SW480 (cell line): ENCODE measurements around the gene DQX1.

Experiments
- DNase-seq: peaks from one replicate; pipeline ENCODE4 v3.0.0-alpha.2; 2016; ENCODE audit warnings: low spot score

DQX1 gene

DNA sequence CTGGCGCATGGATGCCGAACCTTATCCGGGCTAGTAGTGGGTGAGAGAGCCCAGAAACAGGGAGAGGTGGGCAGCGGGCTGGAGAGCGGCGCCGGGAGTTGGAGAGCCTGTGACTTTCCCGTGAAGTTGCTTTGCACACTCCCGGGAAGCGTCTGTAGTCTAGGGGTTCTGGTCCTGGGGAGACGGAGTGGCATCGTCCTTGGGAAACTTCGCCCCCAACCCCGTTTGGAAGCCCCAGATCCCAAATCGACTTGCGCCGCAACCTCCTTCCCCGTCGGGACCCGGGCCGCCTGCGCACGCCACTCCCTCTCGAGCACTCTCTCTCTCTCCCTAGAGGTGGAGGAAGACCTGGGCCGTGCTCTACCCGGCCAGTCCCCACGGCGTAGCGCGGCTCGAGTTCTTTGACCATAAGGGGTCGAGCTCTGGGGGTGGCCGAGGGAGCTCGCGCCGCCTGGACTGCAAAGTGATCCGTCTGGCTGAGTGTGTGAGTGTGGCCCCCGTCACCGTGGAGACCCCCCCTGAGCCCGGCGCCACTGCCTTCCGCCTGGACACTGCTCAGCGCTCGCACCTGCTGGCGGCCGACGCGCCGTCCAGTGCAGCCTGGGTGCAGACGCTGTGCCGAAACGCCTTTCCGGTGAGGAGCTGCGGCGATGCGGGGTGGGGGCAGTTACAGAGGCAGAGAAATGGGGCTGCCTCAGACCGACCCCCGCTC is 28.9 kb upstream of the DQX1 start:
- peak; percentile 72 for DNase-seq

DNA sequence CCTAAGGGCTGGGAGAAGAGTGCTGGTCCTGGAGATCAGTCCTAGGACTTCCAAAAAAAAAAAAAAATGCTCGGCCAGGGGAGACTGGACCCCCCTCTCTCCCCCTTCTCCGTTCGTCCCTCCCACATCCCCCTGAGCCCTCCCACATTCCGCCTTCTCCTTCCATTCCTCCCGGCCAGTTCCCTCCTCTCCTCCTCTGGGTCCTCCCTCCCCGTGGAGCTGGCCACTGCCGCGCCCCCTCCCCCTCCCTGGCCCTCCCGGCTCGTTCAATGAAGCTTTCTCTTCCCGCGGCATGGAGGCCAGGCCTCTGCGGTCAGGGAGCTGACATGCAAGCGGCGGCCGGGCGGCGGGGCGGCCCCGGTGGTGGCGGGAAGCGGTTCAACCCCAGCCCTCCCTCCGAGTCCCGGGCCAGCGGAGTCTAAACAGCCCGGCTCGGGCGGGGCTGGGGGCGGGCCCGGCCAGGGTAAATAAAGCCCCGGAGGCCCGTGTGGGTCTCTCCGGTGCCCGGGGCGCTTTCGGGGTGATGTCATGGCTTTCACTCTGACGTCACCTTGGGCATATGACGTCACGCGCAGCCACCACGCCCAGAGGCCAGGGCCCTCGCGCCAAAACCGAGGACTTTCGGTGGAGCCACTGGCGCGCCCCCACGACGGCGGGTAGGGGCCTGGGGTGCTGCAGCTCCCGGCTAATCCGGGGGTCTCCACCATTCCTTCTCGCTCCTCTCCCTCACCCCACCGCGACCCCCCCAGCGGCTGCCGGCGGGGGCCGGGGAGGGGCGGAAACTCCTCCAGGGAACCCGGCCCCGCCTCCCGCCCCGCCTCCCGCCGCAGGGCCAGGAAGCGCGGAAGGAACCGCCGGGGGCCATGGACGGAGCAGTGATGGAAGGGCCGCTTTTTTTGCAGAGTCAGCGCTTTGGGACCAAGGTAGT is 28.1 kb upstream of the DQX1 start, which contains the start of the genes DOK1 and LOXL3:
Gene DOK1 (plus strand): TSS at position 829 of the 928 bp plus-strand sequence. CDS start 35 bp downstream, at position 864.
Gene LOXL3 (minus strand): TSS at position 51 of the 928 bp plus-strand sequence. CDS start 1,308 bp downstream, outside the sequence.
- peak; percentile 87 for DNase-seq

DNA sequence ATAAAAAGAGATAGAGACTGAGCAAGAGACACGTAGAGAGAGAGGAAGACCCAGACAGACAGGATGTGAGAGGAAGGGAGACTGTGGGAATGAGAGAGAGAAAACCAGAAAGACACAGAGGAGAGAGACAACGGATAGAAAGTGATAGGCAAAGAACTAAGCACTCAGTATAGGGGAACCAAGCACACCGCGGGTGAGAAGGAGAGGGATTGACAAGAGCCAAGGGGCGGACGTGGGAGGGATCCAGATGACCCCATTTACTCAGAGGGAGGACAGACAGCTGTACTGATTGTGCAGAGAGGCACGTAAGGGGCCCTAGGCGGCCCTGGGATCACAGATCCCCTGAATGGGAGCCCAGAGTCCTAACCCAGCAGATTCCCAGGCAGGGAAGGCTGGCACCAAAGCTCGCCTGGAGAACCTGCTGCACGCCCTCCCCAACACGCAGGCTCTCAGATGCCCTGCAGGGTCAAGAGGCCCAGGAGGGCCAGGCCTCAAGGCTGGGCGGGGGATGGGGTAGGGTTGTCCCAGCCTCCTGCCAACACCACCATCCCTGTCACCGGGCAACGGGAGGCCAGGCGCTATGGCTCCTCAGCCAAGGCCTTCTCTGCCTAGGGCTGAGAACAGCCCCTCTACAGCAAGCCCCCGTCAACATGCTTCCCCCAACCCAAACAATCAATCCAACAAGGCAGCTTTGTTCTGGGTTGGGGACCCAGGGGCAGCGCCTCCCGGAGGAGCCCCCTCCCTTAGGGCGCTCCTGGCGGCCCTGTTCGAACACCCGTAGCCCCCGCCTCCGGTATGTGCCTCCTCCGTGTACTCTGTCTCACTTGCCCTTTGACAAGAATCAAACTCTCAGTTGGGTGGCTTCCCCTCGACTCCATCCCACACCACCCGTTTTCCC is 27.1 kb upstream of the DQX1 start:
- no peak for DNase-seq

DNA sequence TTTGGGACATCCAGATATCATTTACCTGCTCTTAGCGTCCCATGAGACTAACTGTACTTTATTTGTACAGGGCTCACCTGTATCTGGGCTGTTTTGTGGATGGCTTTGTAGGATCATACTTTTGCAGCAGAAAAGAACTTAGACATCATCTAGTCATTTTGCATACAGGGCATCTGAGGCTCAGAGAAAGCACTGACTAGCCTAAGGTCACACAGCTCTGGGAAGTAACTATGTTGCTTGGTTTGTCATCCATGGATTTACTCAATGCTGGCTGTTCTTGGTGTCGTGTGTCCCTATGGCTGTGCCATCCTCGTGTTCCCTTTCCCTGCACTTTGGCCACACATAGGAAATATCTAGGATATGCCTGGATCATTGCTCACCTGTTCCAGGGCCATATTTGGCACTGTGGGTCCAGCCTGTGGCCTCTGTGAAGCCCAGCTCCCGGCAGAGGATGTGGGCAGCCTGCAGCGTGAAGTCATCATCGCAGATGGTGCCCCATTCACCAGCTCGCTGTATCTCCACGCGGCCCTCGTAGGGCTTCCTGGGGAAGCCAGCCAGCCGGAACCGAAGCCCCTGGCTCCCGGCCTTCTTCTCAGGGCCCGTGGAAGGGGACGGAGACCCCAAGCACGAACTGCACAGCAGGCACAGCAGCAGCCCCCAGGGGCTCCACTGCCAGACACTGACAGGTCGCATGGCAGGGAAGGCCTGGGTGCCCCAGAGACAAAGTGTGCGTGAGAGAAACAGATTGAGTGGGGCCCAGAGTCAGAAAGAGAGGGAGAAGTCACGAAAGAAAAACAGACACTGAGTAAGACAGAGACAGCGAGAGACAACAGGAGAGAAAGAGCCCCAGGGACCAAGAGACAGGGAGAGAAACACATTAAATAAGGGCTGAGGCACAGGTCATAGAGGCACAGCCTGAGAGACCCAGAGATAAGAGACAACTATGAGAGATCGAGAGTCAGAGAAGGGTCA is 26.2 kb upstream of the DQX1 start:
- no peak for DNase-seq

DNA sequence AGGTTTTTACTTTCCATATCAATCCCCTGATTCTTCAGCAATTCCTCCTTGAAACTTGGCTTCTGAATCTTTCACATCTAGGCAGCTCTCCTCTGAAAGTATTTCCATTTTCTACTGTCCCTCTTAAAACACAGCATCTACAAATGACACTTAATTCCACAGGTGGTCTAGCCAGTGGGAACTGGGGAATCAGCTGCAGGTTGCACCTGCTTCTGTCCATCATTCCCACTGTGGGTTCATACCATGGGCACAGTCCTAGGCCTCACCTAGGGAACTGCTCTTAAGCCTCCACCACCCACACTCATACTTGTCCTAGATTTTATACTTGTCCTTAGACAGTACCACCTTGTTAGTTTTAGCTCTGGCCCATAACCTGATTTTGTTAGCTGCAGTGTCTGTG is 25.5 kb upstream of the DQX1 start:
- no peak for DNase-seq

- no peak for DNase-seq
Measured at GRCh38 chr2:74550231-74550630, 24.2 kb upstream of the DQX1 start.

DNA sequence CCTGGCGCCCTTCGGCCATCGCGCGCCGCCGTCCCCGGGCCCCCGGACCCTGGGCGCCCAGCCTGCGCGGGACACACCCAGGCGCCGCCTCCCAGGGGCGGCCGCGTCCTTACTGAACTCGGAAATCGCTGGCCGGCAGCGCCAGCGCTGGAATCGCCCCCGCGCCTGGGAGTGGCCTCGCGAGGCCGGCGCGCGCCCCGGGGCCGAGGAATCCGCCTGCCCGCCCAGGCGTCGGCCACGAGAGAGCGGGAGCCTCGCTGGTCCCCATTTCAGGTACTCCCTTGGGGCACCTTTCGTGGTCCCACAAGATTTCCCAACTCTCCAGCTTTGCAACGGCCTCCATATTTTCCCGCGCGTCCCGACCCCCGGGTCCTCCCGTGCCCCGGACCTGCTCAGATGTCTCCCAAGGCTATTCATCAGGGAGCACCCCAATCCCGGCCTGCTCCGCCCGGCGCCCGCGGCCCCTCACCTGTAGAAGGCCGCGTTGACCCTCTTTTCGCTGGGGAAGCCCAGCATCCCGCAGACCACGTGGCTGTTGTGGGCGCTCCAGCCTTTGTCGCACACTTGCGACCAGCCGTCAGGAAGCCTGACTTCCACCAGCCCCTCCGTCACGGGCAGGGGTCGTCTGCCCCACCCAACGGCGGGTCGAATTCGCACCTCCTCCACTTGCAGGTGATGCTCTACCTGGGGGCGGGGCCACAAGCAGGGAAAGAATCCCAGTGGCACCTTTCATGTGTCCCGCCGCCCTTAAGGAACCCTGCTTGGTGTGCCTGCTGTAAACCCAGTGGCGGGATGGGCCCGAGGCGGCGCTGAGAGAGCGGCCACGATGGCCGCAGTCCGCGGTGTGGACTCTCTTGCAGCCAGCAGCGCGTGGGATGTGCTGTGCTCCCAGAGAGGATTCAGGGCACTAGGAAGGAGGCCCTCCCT is 23.1 kb upstream of the DQX1 start:
- peak; percentile 79 for DNase-seq

GRCh38 chr2:74548285-74548899 is 22.4 kb upstream of the DQX1 start:
- peak; percentile 42 for DNase-seq

DNA sequence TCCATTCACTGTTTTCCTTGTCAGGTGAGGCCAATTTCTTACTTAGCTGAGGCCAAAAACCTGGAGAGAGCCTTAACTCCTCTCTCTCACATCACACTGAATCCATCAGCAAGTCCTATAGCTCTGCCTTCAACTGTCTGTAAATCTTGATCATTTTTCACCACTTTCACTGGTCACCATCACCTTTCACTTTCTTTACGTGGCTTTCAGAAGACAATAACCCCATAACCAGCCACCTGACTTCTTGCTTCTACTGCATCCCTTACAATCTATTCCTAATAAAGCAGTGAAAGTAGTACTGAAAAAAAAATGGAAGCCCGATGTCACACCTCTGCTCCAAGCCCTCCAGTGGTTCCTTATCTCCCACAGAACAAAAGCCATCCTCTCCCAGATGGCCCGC is 20.0 kb upstream of the DQX1 start:
- DNase-seq: no peak

DNA sequence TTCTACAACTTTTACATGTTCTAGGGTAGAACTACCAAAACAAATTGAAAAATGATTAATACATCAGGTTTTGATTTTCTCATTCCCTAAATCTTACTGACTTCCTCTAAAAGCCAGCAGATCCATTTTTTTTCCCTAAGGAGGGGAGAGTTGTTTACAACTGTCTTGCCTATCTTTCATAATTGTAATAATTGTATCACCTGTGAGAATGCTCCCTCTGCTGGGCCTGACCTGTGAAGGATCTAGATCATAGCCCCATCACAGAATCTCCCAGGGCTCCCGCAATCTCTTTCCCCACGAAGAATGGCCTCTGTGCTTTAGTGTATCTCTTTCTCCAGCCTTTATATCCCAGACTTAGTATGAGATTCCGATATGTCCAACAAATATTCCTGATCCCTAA is 18.6 kb upstream of the DQX1 start:
- peak; percentile 50 for DNase-seq

DNA sequence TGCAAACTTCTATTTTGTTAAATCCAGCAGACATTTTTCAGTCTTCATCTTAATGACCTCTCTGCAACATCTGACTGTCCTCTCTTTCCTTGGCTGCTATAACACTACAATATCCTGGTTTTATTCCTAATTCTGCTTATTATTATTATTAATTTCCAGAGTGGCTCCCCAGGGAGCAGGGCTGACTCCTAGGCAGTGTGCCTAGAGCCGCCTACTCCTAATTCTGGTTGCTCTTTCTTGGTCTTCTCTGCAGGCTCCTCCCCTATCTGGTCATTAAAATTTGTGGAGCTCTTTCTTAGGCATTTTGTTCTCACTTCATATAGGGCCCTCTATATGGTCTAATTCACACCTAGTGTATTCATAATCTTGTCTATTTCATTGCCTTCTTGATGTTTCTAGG is 16.9 kb upstream of the DQX1 start:
- no peak for DNase-seq

DNA sequence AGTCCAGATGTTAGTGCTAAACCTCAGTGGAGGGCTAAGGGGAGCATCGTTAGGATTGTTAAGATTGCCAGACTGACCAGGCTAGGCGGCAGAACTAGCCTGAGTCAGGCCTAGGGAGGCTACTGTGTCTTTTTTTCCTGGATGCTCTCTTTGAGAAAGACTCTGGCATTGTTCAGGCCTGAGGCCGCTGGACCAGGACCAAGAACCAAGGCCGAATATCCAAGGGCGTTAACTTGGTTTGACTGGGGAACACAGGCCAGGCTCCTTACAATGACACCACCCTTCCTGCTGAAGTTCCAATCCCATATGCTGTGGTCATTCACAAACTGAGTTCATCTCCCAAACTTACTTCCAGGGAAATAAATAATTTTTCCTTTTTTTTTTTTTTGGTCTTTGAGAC is 14.3 kb upstream of the DQX1 start:
- no peak for DNase-seq

GRCh38 chr2:74538881-74539339 is 12.9 kb upstream of the DQX1 start:
- DNase-seq: no peak

DNA sequence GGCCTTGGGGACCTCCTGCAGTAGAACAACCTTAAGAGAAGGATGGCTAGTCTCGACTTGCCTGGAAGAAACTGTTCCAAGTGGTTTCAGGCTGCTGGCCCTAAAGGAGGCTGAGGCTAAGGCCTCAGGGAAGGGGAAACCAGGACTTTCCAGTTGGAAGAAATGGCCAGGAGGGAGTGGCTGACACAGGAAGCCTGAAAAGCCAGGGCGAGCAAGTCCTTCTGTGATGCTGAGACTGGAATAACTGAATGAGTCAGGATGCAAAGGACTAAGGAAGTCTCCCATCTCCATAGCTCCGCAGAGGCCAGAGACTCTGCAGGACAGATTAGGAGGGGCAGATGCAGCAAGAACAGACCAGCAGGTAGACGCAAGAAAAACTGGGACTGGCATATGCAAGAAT is 11.1 kb upstream of the DQX1 start:
- DNase-seq: no peak

GRCh38 chr2:74536166-74536950 is 10.3 kb upstream of the DQX1 start:
- DNase-seq: no peak

DNA sequence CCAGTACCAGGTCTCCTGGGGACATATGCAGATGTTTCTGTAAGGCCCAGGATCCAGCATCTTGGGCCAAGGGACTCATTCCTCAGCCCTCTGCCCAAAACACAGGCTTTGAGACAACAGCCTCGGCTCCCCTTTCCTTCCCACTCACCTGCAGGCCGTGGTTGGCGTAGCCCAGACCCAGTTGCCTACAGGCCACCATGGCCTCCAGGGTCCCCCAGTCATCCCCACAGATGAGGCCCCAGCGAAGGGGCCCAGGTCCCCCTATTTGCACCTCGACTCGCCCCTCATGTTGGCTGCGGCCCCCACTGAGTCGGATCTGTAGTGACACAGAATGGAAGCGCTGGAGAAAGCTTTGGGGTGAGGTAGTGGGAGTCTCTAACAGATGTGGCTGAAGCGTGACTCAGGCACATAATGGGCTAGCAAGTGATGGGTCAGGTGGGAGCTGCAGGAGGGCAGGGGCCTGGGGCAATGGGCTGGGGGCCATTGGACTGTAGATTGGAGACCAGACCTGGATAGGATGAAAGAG is 9.5 kb upstream of the DQX1 start:
- DNase-seq: no peak

DNA sequence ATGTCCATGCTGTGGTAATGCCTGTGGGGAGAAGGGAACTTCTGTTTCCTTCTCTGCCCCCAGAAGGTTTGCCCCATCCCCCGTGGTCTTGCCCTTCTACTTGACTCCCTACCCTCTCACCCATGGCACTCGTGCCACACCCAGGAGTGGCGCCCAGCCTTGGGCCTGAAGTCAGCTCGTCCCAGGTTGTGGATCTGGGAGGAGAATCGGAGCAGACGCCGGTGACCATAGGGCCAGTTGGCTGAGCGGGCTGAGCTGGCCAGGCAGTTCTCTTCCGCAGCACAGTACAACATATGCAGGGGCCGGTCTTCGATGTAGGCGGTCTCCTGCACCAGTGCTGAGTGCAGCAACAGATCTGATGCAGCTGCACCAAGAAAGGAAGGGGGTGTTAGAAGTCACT is 8.4 kb upstream of the DQX1 start:
- no peak for DNase-seq

- no peak for DNase-seq
Measured at GRCh38 chr2:74533464-74533863, 7.4 kb upstream of the DQX1 start.
